EL (cell line): Measurements from ENCODE around the gene MAPK9.

Experiments
- DNase-seq: peaks from one replicate; pipeline ENCODE4 v3.0.0-alpha.2; 2016

The MAPK9 gene

GRCh38 chr5:180291943-180292831, at the start of gene MAPK9:
Gene MAPK9 (minus strand): TSS chr5:180292083. CDS start chr5:180280561, 11,522 bp downstream.
- peak; percentile 81 for DNase-seq

- DNase-seq, result no peak
These were observed 49.7 kb upstream of the MAPK9 start for GRCh38 chr5:180341595-180341994.

GRCh38 chr5:180340856-180341255, 49.0 kb upstream of the MAPK9 start:
- peak; percentile 26 for DNase-seq

GRCh38 chr5:180339583-180340183, 47.8 kb upstream of the MAPK9 start:
- DNase-seq, result no peak

GRCh38 chr5:180338001-180338707, 46.3 kb upstream of the MAPK9 start:
- no peak for DNase-seq

GRCh38 chr5:180336234-180337020, 44.5 kb upstream of the MAPK9 start:
- no peak for DNase-seq

GRCh38 chr5:180335614-180336233, 43.8 kb upstream of the MAPK9 start:
- DNase-seq, result no peak

- no peak for DNase-seq
These were observed 43.1 kb upstream of the MAPK9 start for GRCh38 chr5:180334751-180335613.

GRCh38 chr5:180334176-180334575, 42.3 kb upstream of the MAPK9 start:
- no peak for DNase-seq

GRCh38 chr5:180333661-180334060, 41.8 kb upstream of the MAPK9 start:
- peak; percentile 76 for DNase-seq

GRCh38 chr5:180332861-180333260, 41.0 kb upstream of the MAPK9 start:
- DNase-seq, result no peak

GRCh38 chr5:180332051-180332517, 40.2 kb upstream of the MAPK9 start:
- no peak for DNase-seq

GRCh38 chr5:180331647-180331950, 39.7 kb upstream of the MAPK9 start:
- DNase-seq, result no peak

GRCh38 chr5:180330810-180331646, 39.1 kb upstream of the MAPK9 start:
- DNase-seq, result peak; percentile 97

- DNase-seq, result no peak
These were observed 38.4 kb upstream of the MAPK9 start for GRCh38 chr5:180330270-180330648.

- no peak for DNase-seq
These were observed 37.9 kb upstream of the MAPK9 start for GRCh38 chr5:180329606-180330269.

- DNase-seq, result no peak
These were observed 37.2 kb upstream of the MAPK9 start for GRCh38 chr5:180329138-180329435.

GRCh38 chr5:180328296-180329137, 36.6 kb upstream of the MAPK9 start:
- DNase-seq, result peak; percentile 76

GRCh38 chr5:180326989-180327565, 35.2 kb upstream of the MAPK9 start:
- DNase-seq, result no peak
